Measurements from ENCODE around the gene FIBCD1. TPM values are rescaled to one million over a fixed set of nuclear protein-coding genes. Genes with fewer than 3 reads are reported as not detected.

Gene FIBCD1
- total RNA-seq, 1 experiment from 2014 or later: 1.4 TPM

GRCh38 chr9:130902204-130903185 is 36.6 kb downstream of the FIBCD1 start:
- CTCF ChIA-PET: no interaction called here
- Mint-ChIP-seq H3K36me3 (ENCODE audit: insufficient read depth, unreplicated experiment) (no peaks in the 10 kb centered on the region), H3K4me1 (ENCODE audit: low read depth, unreplicated experiment) (no peaks in the 10 kb centered on the region), H3K27me3 (ENCODE audit: unreplicated experiment) (peaks cover 65% of the 10 kb centered on the region), H3K27ac (ENCODE audit: unreplicated experiment) (no peak overlapping the region), H3K9me3 (ENCODE audit: low read depth, unreplicated experiment) (no peaks in the 10 kb centered on the region), H3K4me3 (ENCODE audit: low read depth, unreplicated experiment) (no peak overlapping the region)
- TF ChIP-seq CTCF (IDR thresholded peaks at IDR 0.05; ENCODE audit: unreplicated experiment): no peak
- no TSS peak for BruUV-seq (replicated peaks)
- intact Hi-C loops (cut with micrococcal nuclease; ENCODE audit: unreplicated experiment): no loop called here
- DNase-seq: no peak

- Mint-ChIP-seq H3K36me3 (ENCODE audit: insufficient read depth, unreplicated experiment) (no peaks in the 10 kb centered on the region), H3K9me3 (ENCODE audit: low read depth, unreplicated experiment) (no peaks in the 10 kb centered on the region), H3K27ac (ENCODE audit: unreplicated experiment) (no peak overlapping the region), H3K4me3 (ENCODE audit: low read depth, unreplicated experiment) (no peak overlapping the region), H3K4me1 (ENCODE audit: low read depth, unreplicated experiment) (no peaks in the 10 kb centered on the region), H3K27me3 (ENCODE audit: unreplicated experiment) (peaks cover 56% of the 10 kb centered on the region)
- intact Hi-C loops (cut with micrococcal nuclease; ENCODE audit: unreplicated experiment): no loop called here
- DNase-seq: no peak
- TF ChIP-seq CTCF (IDR thresholded peaks at IDR 0.05; ENCODE audit: unreplicated experiment): no peak
- CTCF ChIA-PET: no interaction called here
- BruUV-seq (replicated peaks): no TSS peak
Observed at GRCh38 chr9:130901498-130902203, 37.4 kb downstream of the FIBCD1 start.

- intact Hi-C loops (cut with micrococcal nuclease; ENCODE audit: unreplicated experiment): no loop called here
- H3K9me3 Mint-ChIP-seq (ENCODE audit: low read depth, unreplicated experiment): no peaks in the 10 kb centered on the region
- H3K27ac Mint-ChIP-seq (ENCODE audit: unreplicated experiment): no peak overlapping the region
- TF ChIP-seq CTCF (IDR thresholded peaks at IDR 0.05; ENCODE audit: unreplicated experiment): no peak
- CTCF ChIA-PET: interaction anchor here (1.4 kb wide), 1 partner anchor 98 kb away, joined by 3 read pairs; no protein-coding TSS in a partner anchor
- H3K4me1 Mint-ChIP-seq (ENCODE audit: low read depth, unreplicated experiment): no peaks in the 10 kb centered on the region
- no peak for DNase-seq
- H3K27me3 Mint-ChIP-seq (ENCODE audit: unreplicated experiment): peaks cover 49% of the 10 kb centered on the region
- H3K36me3 Mint-ChIP-seq (ENCODE audit: insufficient read depth, unreplicated experiment): no peaks in the 10 kb centered on the region
- BruUV-seq (replicated peaks): no TSS peak
- no peak overlapping the region for H3K4me3 Mint-ChIP-seq (ENCODE audit: low read depth, unreplicated experiment)
Observed at GRCh38 chr9:130900701-130901497, 38.1 kb downstream of the FIBCD1 start.

- intact Hi-C loops (cut with micrococcal nuclease; ENCODE audit: unreplicated experiment): no loop called here
- Mint-ChIP-seq H3K9me3 (ENCODE audit: low read depth, unreplicated experiment) (no peaks in the 10 kb centered on the region), H3K4me1 (ENCODE audit: low read depth, unreplicated experiment) (no peaks in the 10 kb centered on the region), H3K36me3 (ENCODE audit: insufficient read depth, unreplicated experiment) (no peaks in the 10 kb centered on the region), H3K4me3 (ENCODE audit: low read depth, unreplicated experiment) (no peak overlapping the region), H3K27me3 (ENCODE audit: unreplicated experiment) (peaks cover 34% of the 10 kb centered on the region), H3K27ac (ENCODE audit: unreplicated experiment) (no peak overlapping the region)
- TF ChIP-seq CTCF (IDR thresholded peaks at IDR 0.05; ENCODE audit: unreplicated experiment): no peak
- DNase-seq: no peak
- BruUV-seq (replicated peaks): no TSS peak
- CTCF ChIA-PET: interaction anchor here (1.4 kb wide), 1 partner anchor 100 kb away, joined by 3 read pairs; no protein-coding TSS in a partner anchor
Observed at GRCh38 chr9:130899051-130899748, 39.8 kb downstream of the FIBCD1 start.

All from Calu3 (cell line).